Ammon's horn (tissue), 1 donor: ENCODE results near the gene OR10G2.
"Not testable (repeated sequence)": the region's sequence is repeated elsewhere in the genome, so short reads cannot be mapped to it uniquely, and the experiment has no call there.

Experiments used
- DNase-seq: peaks from one replicate; pipeline ENCODE4 v3.0.0-alpha.2; 2016; ENCODE audit warnings: low spot score

Gene OR10G2

GRCh38 chr14:21634840-21635239, at the start of gene OR10G2:
Gene OR10G2 (minus strand): TSS chr14:21634940. CDS start chr14:21634842, 98 bp downstream.
- DNase-seq: no peak

- no peak for DNase-seq
These were observed 45.3 kb upstream of the OR10G2 start for GRCh38 chr14:21680072-21680471.

- DNase-seq: no peak
These were observed 40.8 kb upstream of the OR10G2 start for GRCh38 chr14:21675566-21675965.

GRCh38 chr14:21673718-21674117, 39.0 kb upstream of the OR10G2 start, which contains the start of gene OR4E1:
Gene OR4E1 (minus strand): TSS chr14:21673818. CDS start chr14:21670935, 2,883 bp downstream.
- no peak for DNase-seq

GRCh38 chr14:21672116-21672515, 37.4 kb upstream of the OR10G2 start:
- no peak for DNase-seq

- DNase-seq: no peak
These were observed 36.6 kb upstream of the OR10G2 start for GRCh38 chr14:21671371-21671770.

- no peak for DNase-seq
These were observed 34.5 kb upstream of the OR10G2 start for GRCh38 chr14:21669284-21669683.

- no peak for DNase-seq
These were observed 33.6 kb upstream of the OR10G2 start for GRCh38 chr14:21668377-21668776.

- no peak for DNase-seq
These were observed 22.2 kb upstream of the OR10G2 start for GRCh38 chr14:21656980-21657379.

- no peak for DNase-seq
These were observed 19.5 kb upstream of the OR10G2 start for GRCh38 chr14:21654215-21654614.

- no peak for DNase-seq
These were observed 18.7 kb upstream of the OR10G2 start, which contains the start of gene OR4E2 for GRCh38 chr14:21653331-21653885. Gene OR4E2 (plus strand): TSS chr14:21653835. CDS start chr14:21665083, 11,248 bp downstream.

- no peak for DNase-seq
These were observed 17.6 kb upstream of the OR10G2 start for GRCh38 chr14:21652209-21652808.

- DNase-seq: no peak
These were observed 12.6 kb upstream of the OR10G2 start for GRCh38 chr14:21647380-21647779.

- DNase-seq: no peak
These were observed 8.7 kb upstream of the OR10G2 start for GRCh38 chr14:21643407-21643806.

- no peak for DNase-seq
These were observed 7.9 kb upstream of the OR10G2 start for GRCh38 chr14:21642683-21643082.

GRCh38 chr14:21631084-21631483, 3.7 kb downstream of the OR10G2 start:
- no peak for DNase-seq

GRCh38 chr14:21630503-21630902, 4.2 kb downstream of the OR10G2 start:
- DNase-seq: not testable (repeated sequence)

GRCh38 chr14:21626491-21627230, 8.1 kb downstream of the OR10G2 start:
- DNase-seq: no peak

GRCh38 chr14:21617614-21618013, 17.1 kb downstream of the OR10G2 start:
- no peak for DNase-seq

GRCh38 chr14:21614240-21614639, 20.5 kb downstream of the OR10G2 start:
- DNase-seq: no peak

- DNase-seq: no peak
These were observed 22.4 kb downstream of the OR10G2 start for GRCh38 chr14:21612324-21612723.

GRCh38 chr14:21602181-21602580, 32.6 kb downstream of the OR10G2 start:
- DNase-seq: not testable (repeated sequence)

GRCh38 chr14:21589317-21589716, 45.4 kb downstream of the OR10G2 start:
- no peak for DNase-seq
